B cell (primary cell): ENCODE measurements around the gene ZBTB25. TPM values are rescaled to one million over a fixed set of nuclear protein-coding genes. Genes with fewer than 3 reads are reported as not detected.

Experiments used
- ATAC-seq: fragments of 200-7000 bp; cut with Tn5 transposase; one replicate; pipeline ENCODE4 v1.10.0; 2021; ENCODE audit warnings: low read depth, mild to moderate bottlenecking, moderate number of reproducible peaks, moderate library complexity
- CTCF ChIA-PET: fragments of 350-600 bp; sonication (Branson Sonifier 250); formaldehyde crosslinking; loops from one replicate; lab custom pipeline; 2021; ENCODE audit warnings: antibody characterized with exemption, inconsistent platforms; lab: Charles Lee
- POLR2A ChIA-PET: fragments of 350-600 bp; sonication (Branson Sonifier 250); formaldehyde crosslinking; loops from one replicate; lab custom pipeline; 2021; ENCODE audit warnings: antibody characterized with exemption; lab: Charles Lee
- DNase-seq: peaks from one replicate; pipeline ENCODE4 v3.0.0; 2013
- H2AFZ ChIP-seq: 2 replicates; pipeline ENCODE4 v1.6.1; 2012; ENCODE audit warnings: mild to moderate bottlenecking, low read depth, low read length; ENCODE audit not compliant: insufficient read depth, poor library complexity, severe bottlenecking
- H3K27ac ChIP-seq, 2 donors: 1 replicate in 1 of 2; 2 replicates in 1 of 2; pipeline ENCODE4 v1.5.1; 2012 to 2013; ENCODE audit warnings: low read length in 2 of 2, mild to moderate bottlenecking in 2 of 2, moderate library complexity in 1 of 2
- H3K27me3 ChIP-seq, 4 experiments: fragments of 200-600 bp in 1 of 4; sonication (generic) in 1 of 4; replicated peaks in 1 of 4; 1 replicate in 2 of 4; 2 replicates in 2 of 4; pipeline versions ENCODE4 v1.6.1 to v1.7.0; 2013 to 2016; ENCODE audit warnings: low read length in 3 of 4, mild to moderate bottlenecking in 2 of 4, mixed read lengths in 1 of 4, moderate library complexity in 1 of 4; ENCODE audit not compliant: insufficient read depth in 4 of 4, control insufficient read depth in 3 of 4; ENCODE audit errors: control extremely low read depth in 1 of 4
- H3K36me3 ChIP-seq, 2 experiments: replicated peaks in 1 of 2; 1 replicate in 1 of 2; 2 replicates in 1 of 2; pipeline versions ENCODE4 v1.6.1 to v1.7.1; 2013; ENCODE audit warnings: low read length in 1 of 2; ENCODE audit not compliant: insufficient read depth in 2 of 2, control insufficient read depth in 1 of 2; ENCODE audit errors: control extremely low read depth in 1 of 2, extremely low read depth in 1 of 2
- H3K4me1 ChIP-seq, 2 donors: fragments of 200-600 bp in 1 of 2; sonication (generic) in 1 of 2; 1 replicate in 1 of 2; 2 replicates in 1 of 2; pipeline versions ENCODE4 v1.5.1 to v1.6.1; 2013 to 2017; ENCODE audit warnings: low read length in 2 of 2; ENCODE audit not compliant: control insufficient read depth in 2 of 2, insufficient read depth in 2 of 2
- H3K4me2 ChIP-seq: replicated peaks from 2 replicates; pipeline ENCODE3; 2012; ENCODE audit warnings: mild to moderate bottlenecking, low read depth, low read length; ENCODE audit not compliant: poor library complexity, severe bottlenecking
- H3K4me3 ChIP-seq, 5 experiments: fragments of 200-600 bp in 1 of 5; sonication (generic) in 1 of 5; 1 replicate in 3 of 5; 2 replicates in 2 of 5; pipeline versions ENCODE4 v1.5.1 to v1.7.0; 2011 to 2016; ENCODE audit warnings: low read length in 4 of 5, mild to moderate bottlenecking in 4 of 5, low read depth in 2 of 5, control low read depth in 1 of 5, moderate library complexity in 1 of 5; ENCODE audit not compliant: insufficient read depth in 1 of 5; ENCODE audit errors: control extremely low read depth in 1 of 5, extremely low read depth in 1 of 5
- H3K79me2 ChIP-seq: fragments of 200-600 bp; sonication (generic); one replicate; pipeline ENCODE4 v1.6.0; 2016; ENCODE audit warnings: low read length; ENCODE audit not compliant: control insufficient read depth, insufficient read depth
- H3K9ac ChIP-seq: fragments of 200-600 bp; sonication (generic); 2 replicates; pipeline ENCODE4 v1.6.1; 2017; ENCODE audit warnings: mild to moderate bottlenecking, low read length, moderate library complexity
- H3K9me3 ChIP-seq, 3 donors: one replicate each; pipeline versions ENCODE4 v1.6.1 to v1.7.1; 2013; ENCODE audit warnings: low read length in 2 of 3; ENCODE audit not compliant: control insufficient read depth in 2 of 3, insufficient read depth in 1 of 3; ENCODE audit errors: control extremely low read depth in 1 of 3
- H4K20me1 ChIP-seq: 2 replicates; pipeline ENCODE4 v1.6.0; 2012; ENCODE audit warnings: mild to moderate bottlenecking, low read length; ENCODE audit not compliant: insufficient read depth, control insufficient read depth, poor library complexity, severe bottlenecking
- H3K27ac Mint-ChIP-seq: one replicate; pipeline ENCODE4 v1.8.0; 2021; ENCODE audit warnings: mixed read lengths
- H3K27me3 Mint-ChIP-seq: one replicate; pipeline ENCODE4 v1.8.0; 2021; ENCODE audit warnings: mixed read lengths
- H3K4me1 Mint-ChIP-seq: one replicate; pipeline ENCODE4 v1.8.0; 2021; ENCODE audit warnings: mixed read lengths
- H3K4me3 Mint-ChIP-seq: one replicate; pipeline ENCODE4 v1.8.0; 2021; ENCODE audit warnings: mixed read lengths
- H3K9me3 Mint-ChIP-seq: one replicate; pipeline ENCODE4 v1.8.0; 2022; ENCODE audit warnings: mixed read lengths; ENCODE audit not compliant: insufficient read depth
- EZH2 ChIP-seq: IDR thresholded peaks from 2 replicates; pipeline ENCODE4 v1.6.1; 2012; ENCODE audit warnings: borderline replicate concordance, low read depth, mild to moderate bottlenecking, moderate library complexity, low read length; ENCODE audit not compliant: insufficient read depth, poor library complexity, severe bottlenecking
- WGBS: methylation state at CpG from one replicate; pipeline ENCODE4 v1.1.5; 2013; ENCODE audit warnings: missing lambda C conversion rate; ENCODE audit not compliant: insufficient coverage; 5-methylcytosine and 5-hydroxymethylcytosine counted together
- intact Hi-C: fragments of 100-400 bp; cut with micrococcal nuclease; formaldehyde crosslinking; loops from one replicate; pipeline ENCODE4 v1.10.0; 2022
- polyA plus RNA-seq: library from polyadenylated mRNA; depleted of rRNA; stranded (reverse); fragments of >200 nt; gene quantifications from 2 replicates; pipeline ENCODE4 v1.2.3, GENCODE V29; 2012
- total RNA-seq, 2 donors: library from RNA; stranded (reverse); fragments of 120-200 nt in 1 of 2; gene quantifications; 1 replicate in 1 of 2; 2 replicates in 1 of 2; pipeline versions ENCODE4 v1.2.3 to v1.2.4, GENCODE V29; 2013 to 2022
- TF ChIP-seq, protein P1 (sequence below): fragments of 200-600 bp; IDR thresholded peaks from one replicate; pipeline ENCODE4 v1.8.0; 2022; ENCODE audit warnings: antibody characterized with exemption, mild to moderate bottlenecking

The ZBTB25 gene
- total and polyA plus RNA-seq, 2 donors (not counting 1 experiment from before 2014, with no cell fraction given), result 20.8 to 45.7 TPM

DNA sequence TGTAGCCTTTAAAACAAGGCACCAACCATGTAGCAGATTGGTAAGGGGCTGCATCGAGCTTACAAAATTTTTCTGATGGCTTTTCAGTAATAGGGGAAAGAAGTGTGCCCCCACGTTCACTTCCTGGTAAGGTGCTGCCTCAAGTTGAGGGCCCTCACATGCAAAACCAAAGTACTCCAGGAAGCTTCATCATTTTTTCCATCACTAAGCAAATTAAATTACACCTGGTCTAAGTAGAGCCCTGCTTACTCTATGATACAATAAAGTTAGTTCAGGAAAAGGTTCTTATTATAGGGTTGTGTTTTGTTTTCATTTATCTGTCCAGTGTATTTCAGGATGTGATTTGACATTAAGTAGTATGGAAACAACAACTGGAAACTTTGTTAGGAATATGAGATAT, 53.4 kb downstream of the ZBTB25 start:
- CTCF ChIA-PET, result interaction anchor here (0.7 to 5.5 kb wide), 5 partner anchors 9 to 45 kb away, joined by 3 to 43 read pairs (median 4); no protein-coding TSS in a partner anchor
- H3K79me2 ChIP-seq, result no peaks in the 10 kb centered on the region
- Mint-ChIP-seq H3K4me3 (peak overlapping the region; percentile 55), H3K4me1 (peaks cover 39% of the 10 kb centered on the region), H3K27me3 (no peaks in the 10 kb centered on the region), H3K27ac (peak overlapping the region; percentile 86), H3K9me3 (no peaks in the 10 kb centered on the region)
- H3K27ac ChIP-seq, result peak overlapping the region; percentile 55 to 59
- POLR2A ChIA-PET, result no interaction called here
- no peaks in the 10 kb centered on the region for H3K27me3 ChIP-seq
- no peak for TF ChIP-seq EZH2
- TF ChIP-seq, protein P1, sequence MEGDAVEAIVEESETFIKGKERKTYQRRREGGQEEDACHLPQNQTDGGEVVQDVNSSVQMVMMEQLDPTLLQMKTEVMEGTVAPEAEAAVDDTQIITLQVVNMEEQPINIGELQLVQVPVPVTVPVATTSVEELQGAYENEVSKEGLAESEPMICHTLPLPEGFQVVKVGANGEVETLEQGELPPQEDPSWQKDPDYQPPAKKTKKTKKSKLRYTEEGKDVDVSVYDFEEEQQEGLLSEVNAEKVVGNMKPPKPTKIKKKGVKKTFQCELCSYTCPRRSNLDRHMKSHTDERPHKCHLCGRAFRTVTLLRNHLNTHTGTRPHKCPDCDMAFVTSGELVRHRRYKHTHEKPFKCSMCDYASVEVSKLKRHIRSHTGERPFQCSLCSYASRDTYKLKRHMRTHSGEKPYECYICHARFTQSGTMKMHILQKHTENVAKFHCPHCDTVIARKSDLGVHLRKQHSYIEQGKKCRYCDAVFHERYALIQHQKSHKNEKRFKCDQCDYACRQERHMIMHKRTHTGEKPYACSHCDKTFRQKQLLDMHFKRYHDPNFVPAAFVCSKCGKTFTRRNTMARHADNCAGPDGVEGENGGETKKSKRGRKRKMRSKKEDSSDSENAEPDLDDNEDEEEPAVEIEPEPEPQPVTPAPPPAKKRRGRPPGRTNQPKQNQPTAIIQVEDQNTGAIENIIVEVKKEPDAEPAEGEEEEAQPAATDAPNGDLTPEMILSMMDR, result no peak
- H4K20me1 ChIP-seq, result no peaks in the 10 kb centered on the region
- H3K4me3 ChIP-seq, result no peak overlapping the region
- peak overlapping the region; percentile 50 for H3K4me2 ChIP-seq
- WGBS, result no CpG with 5 or more reads among the region's 2 CpGs
- ATAC-seq (peak; percentile 64), DNase-seq (peak; percentile 26)
- H3K36me3 ChIP-seq, result peaks cover 10 to 28% of the 10 kb centered on the region in 2 experiments
- no peaks in the 10 kb centered on the region for H3K9me3 ChIP-seq
- intact Hi-C loops, result no loop called here
- H2AFZ ChIP-seq, result peak overlapping the region; percentile 15
- peaks cover 20 to 33% of the 10 kb centered on the region in 2 donors for H3K4me1 ChIP-seq
- no peak overlapping the region for H3K9ac ChIP-seq

DNA sequence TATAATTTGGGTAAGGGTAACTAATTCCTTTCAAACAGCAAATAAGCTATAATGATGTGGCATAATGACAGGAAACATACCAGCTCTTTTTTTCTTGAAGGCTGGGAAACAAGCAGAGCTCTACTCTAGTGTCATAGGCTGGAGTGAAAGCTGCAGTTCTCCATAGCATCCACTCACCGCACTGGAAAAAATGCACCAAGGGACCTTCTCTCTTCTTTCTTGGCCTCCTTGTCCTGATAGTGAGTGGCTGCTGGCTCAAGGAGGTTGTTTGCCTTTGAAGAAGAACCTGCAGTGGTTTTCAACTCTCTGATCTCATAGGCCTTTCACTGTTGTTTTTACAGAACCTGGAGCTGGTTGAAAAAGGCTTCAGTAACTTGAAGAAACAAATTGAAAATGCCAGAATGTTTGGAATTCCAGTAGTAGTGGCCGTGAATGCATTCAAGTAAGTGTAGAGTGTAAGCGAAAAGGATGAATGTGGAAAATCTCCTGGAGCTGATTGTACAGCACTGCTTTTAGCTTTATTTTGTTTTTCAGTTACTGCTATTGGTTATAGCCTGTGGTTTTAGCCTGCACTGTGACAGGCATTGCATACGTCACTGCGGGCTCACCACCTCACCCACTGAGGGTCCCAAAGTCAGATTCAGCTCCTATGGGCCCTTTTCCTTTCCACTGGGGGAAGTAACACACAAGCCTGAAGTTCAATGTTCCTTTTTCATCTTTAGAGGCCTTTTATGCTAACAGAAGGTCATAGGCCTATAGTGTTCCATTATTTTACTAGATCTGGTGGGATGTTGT, 55.6 kb downstream of the ZBTB25 start:
- Histone ChIP-seq H3K36me3 (peaks cover 11 to 21% of the 10 kb centered on the region in 2 experiments), H3K9ac (no peak overlapping the region), H3K79me2 (no peaks in the 10 kb centered on the region), H3K4me2 (no peak overlapping the region), H4K20me1 (no peaks in the 10 kb centered on the region), H3K27ac (peak overlapping the region in 1 of 2 donors; percentile 54), H3K4me3 (no peak overlapping the region), H2AFZ (no peak overlapping the region), H3K27me3 (no peaks in the 10 kb centered on the region), H3K9me3 (no peaks in the 10 kb centered on the region), H3K4me1 (peaks cover 31 to 49% of the 10 kb centered on the region in 2 donors)
- H3K9me3 Mint-ChIP-seq, result no peaks in the 10 kb centered on the region
- DNase-seq (no peak), ATAC-seq (no peak)
- WGBS, result 97% methylated on average over 3 of the region's 5 CpGs
- peaks cover 57% of the 10 kb centered on the region for H3K4me1 Mint-ChIP-seq
- no peak overlapping the region for H3K4me3 Mint-ChIP-seq
- H3K27ac Mint-ChIP-seq, result peak overlapping the region; percentile 76
- TF ChIP-seq, protein P1, result no peak
- TF ChIP-seq EZH2, result no peak
- intact Hi-C loops, result loop anchor here (5.0 kb wide), 1 partner anchor 54 kb away; the partner anchor contains the start of genes ZBTB1 and ZBTB25
- no peaks in the 10 kb centered on the region for H3K27me3 Mint-ChIP-seq
- CTCF ChIA-PET, result interaction anchor here (1.6 to 5.5 kb wide), 2 partner anchors 13 to 17 kb away, joined by 7 to 43 read pairs; no protein-coding TSS in a partner anchor
- POLR2A ChIA-PET, result interaction anchor here (0.5 kb wide), 1 partner anchor 63 kb away, joined by 3 read pairs; no protein-coding TSS in a partner anchor
